Fibroblast of lung (primary cell): ENCODE measurements around the gene NARF. TPM values are rescaled to one million over a fixed set of nuclear protein-coding genes. Genes with fewer than 3 reads are reported as not detected.

Experiments
- DNase-seq, 2 donors: peaks; one replicate each; pipeline versions ENCODE4 v3.0.0 to v3.0.0-alpha.2; 2010; ENCODE audit warnings: low read depth in 2 of 2
- H2AFZ ChIP-seq: 2 replicates; pipeline ENCODE4 v1.5.1; 2012; ENCODE audit warnings: low read length, control low read depth, inconsistent platforms
- H3K27ac ChIP-seq: 2 replicates; pipeline ENCODE4 v1.5.1; 2011; ENCODE audit warnings: low read length, control low read depth; ENCODE audit not compliant: insufficient read depth
- H3K27me3 ChIP-seq: 2 replicates; pipeline ENCODE4 v1.5.1; 2011; ENCODE audit warnings: mild to moderate bottlenecking, low read length; ENCODE audit not compliant: control insufficient read depth, insufficient read depth
- H3K36me3 ChIP-seq: 2 replicates; pipeline ENCODE4 v1.5.1; 2011; ENCODE audit warnings: low read length; ENCODE audit not compliant: control insufficient read depth, insufficient read depth
- H3K4me1 ChIP-seq: 2 replicates; pipeline ENCODE4 v1.5.1; 2011; ENCODE audit warnings: low read length; ENCODE audit not compliant: control insufficient read depth, insufficient read depth; ENCODE audit errors: extremely low read depth
- H3K4me2 ChIP-seq: 2 replicates; pipeline ENCODE4 v1.5.1; 2011; ENCODE audit warnings: low read length, control low read depth; ENCODE audit not compliant: insufficient read depth; ENCODE audit errors: extremely low read depth
- H3K4me3 ChIP-seq, 4 experiments: fragments of 200-600 bp in 1 of 4; sonication (generic) in 1 of 4; replicated peaks in 1 of 4; 2 replicates each; pipeline ENCODE4 v1.5.1; 2011 to 2016; ENCODE audit warnings: low read length in 4 of 4, low read depth in 3 of 4, mild to moderate bottlenecking in 3 of 4, control low read depth in 2 of 4, inconsistent platforms in 1 of 4, mixed read lengths in 1 of 4; ENCODE audit not compliant: insufficient read depth in 1 of 4; ENCODE audit errors: control extremely low read depth in 1 of 4
- H3K79me2 ChIP-seq: 2 replicates; pipeline ENCODE4 v1.5.1; 2012; ENCODE audit warnings: mild to moderate bottlenecking, low read length, inconsistent platforms; ENCODE audit not compliant: control insufficient read depth, insufficient read depth
- H3K9ac ChIP-seq: 2 replicates; pipeline ENCODE4 v1.5.1; 2011; ENCODE audit warnings: mild to moderate bottlenecking, low read length, control low read depth; ENCODE audit not compliant: insufficient read depth
- H3K9me3 ChIP-seq: 2 replicates; pipeline ENCODE4 v1.5.1; 2012; ENCODE audit warnings: low read depth, low read length; ENCODE audit not compliant: control insufficient read depth, insufficient read depth
- H4K20me1 ChIP-seq: 2 replicates; pipeline ENCODE4 v1.5.1; 2011; ENCODE audit warnings: low read length; ENCODE audit not compliant: control insufficient read depth, insufficient read depth; ENCODE audit errors: extremely low read depth
- CTCF ChIP-seq, 2 donors: IDR thresholded peaks in 1 of 2; conservative IDR thresholded peaks in 1 of 2; 1 replicate in 1 of 2; 2 replicates in 1 of 2; pipeline ENCODE4 v1.5.1; 2011 to 2012; ENCODE audit warnings: low read length in 2 of 2, control low read depth in 1 of 2, inconsistent platforms in 1 of 2, low read depth in 1 of 2, mild to moderate bottlenecking in 1 of 2
- EZH2 ChIP-seq: IDR thresholded peaks from 2 replicates; pipeline ENCODE4 v1.5.1; 2012; ENCODE audit warnings: low read length, control low read depth, mild to moderate bottlenecking; ENCODE audit errors: missing control alignments
- polyA plus RNA-seq, 2 donors: library from polyadenylated mRNA; depleted of rRNA in 1 of 2; stranded (reverse) in 1 of 2; unstranded in 1 of 2; fragments of >200 nt; gene quantifications; 2 replicates each; pipeline ENCODE4 v1.2.1, GENCODE V29; 2011 to 2012; ENCODE audit warnings: missing spikeins in 1 of 2
- total RNA-seq: library from RNA; depleted of rRNA; stranded (reverse); fragments of >200 nt; gene quantifications from 2 replicates; pipeline ENCODE4 v1.2.1, GENCODE V29; 2014

NARF gene
- total and polyA plus RNA-seq, 2 donors (not counting 1 experiment from before 2014, with no cell fraction given): 22.0 to 38.7 TPM

- TF ChIP-seq CTCF (conservative IDR thresholded peaks at IDR 0.05 in 1 of 2, IDR thresholded peaks at IDR 0.05 in 1 of 2; ENCODE audit: low read depth in 1 of 2, low read length in 2 of 2) (no peak), EZH2 (no peak)
- no peaks in the 10 kb centered on the region for H3K4me1 ChIP-seq
- no peaks in the 10 kb centered on the region for H3K9me3 ChIP-seq
- peaks cover 91% of the 10 kb centered on the region for H3K79me2 ChIP-seq
- no peak overlapping the region for H3K4me2 ChIP-seq
- H2AFZ ChIP-seq: no peak overlapping the region
- H3K27me3 ChIP-seq: no peaks in the 10 kb centered on the region
- H3K36me3 ChIP-seq: no peaks in the 10 kb centered on the region
- no peak overlapping the region for H3K9ac ChIP-seq
- no peak overlapping the region for H3K4me3 ChIP-seq
- H4K20me1 ChIP-seq: no peaks in the 10 kb centered on the region
- peak overlapping the region; percentile 5 for H3K27ac ChIP-seq
- DNase-seq: no peak
Observed at GRCh38 chr17:82525712-82526111, 67.2 kb downstream of the NARF start.

GRCh38 chr17:82527898-82528297 is 69.4 kb downstream of the NARF start:
- peak in 1 of 2 donors; percentile 46 for DNase-seq
- Histone ChIP-seq H3K27me3 (no peaks in the 10 kb centered on the region), H3K4me1 (peaks cover 4% of the 10 kb centered on the region), H3K9me3 (no peaks in the 10 kb centered on the region), H3K9ac (no peak overlapping the region), H4K20me1 (no peaks in the 10 kb centered on the region), H3K79me2 (peaks cover 89% of the 10 kb centered on the region), H3K4me3 (no peak overlapping the region), H3K36me3 (no peaks in the 10 kb centered on the region), H2AFZ (no peak overlapping the region), H3K27ac (no peak overlapping the region), H3K4me2 (no peak overlapping the region)
- TF ChIP-seq CTCF (conservative IDR thresholded peaks at IDR 0.05 in 1 of 2, IDR thresholded peaks at IDR 0.05 in 1 of 2; ENCODE audit: low read depth in 1 of 2, low read length in 2 of 2) (no peak), EZH2 (no peak)

- H3K9ac ChIP-seq: no peak overlapping the region
- H3K36me3 ChIP-seq: no peaks in the 10 kb centered on the region
- TF ChIP-seq EZH2 (no peak), CTCF (conservative IDR thresholded peaks at IDR 0.05 in 1 of 2, IDR thresholded peaks at IDR 0.05 in 1 of 2; ENCODE audit: low read depth in 1 of 2, low read length in 2 of 2) (peak; percentile 17 to 39)
- H3K79me2 ChIP-seq: peaks cover 88% of the 10 kb centered on the region
- H2AFZ ChIP-seq: no peak overlapping the region
- no peaks in the 10 kb centered on the region for H3K9me3 ChIP-seq
- DNase-seq: peak; percentile 32 to 40
- H4K20me1 ChIP-seq: no peaks in the 10 kb centered on the region
- no peak overlapping the region for H3K4me3 ChIP-seq
- no peak overlapping the region for H3K27ac ChIP-seq
- peak overlapping the region; percentile 33 for H3K4me2 ChIP-seq
- H3K27me3 ChIP-seq: no peaks in the 10 kb centered on the region
- peaks cover 4% of the 10 kb centered on the region for H3K4me1 ChIP-seq
Observed at GRCh38 chr17:82528484-82529265, 70.1 kb downstream of the NARF start.
